HuH-7 (cell line): ENCODE data around the gene ABCA3.
A peak's percentile ranks its signal among the peaks of the same experiment; 100 is the strongest.
"Not testable (repeated sequence)": the region's sequence is repeated elsewhere in the genome, so short reads cannot be mapped to it uniquely, and the experiment has no call there.

Experiments used
- DNase-seq: peaks from one replicate; pipeline ENCODE4 v3.0.0; 2011; ENCODE audit warnings: low spot score

ABCA3 gene

GRCh38 chr16:2340564-2341455 lies at the start of gene ABCA3:
Gene ABCA3, minus strand, starts transcription at chr16:2340728. Its CDS starts 14,262 bp downstream, at chr16:2326466.
- DNase-seq = peak; percentile 94

DNA sequence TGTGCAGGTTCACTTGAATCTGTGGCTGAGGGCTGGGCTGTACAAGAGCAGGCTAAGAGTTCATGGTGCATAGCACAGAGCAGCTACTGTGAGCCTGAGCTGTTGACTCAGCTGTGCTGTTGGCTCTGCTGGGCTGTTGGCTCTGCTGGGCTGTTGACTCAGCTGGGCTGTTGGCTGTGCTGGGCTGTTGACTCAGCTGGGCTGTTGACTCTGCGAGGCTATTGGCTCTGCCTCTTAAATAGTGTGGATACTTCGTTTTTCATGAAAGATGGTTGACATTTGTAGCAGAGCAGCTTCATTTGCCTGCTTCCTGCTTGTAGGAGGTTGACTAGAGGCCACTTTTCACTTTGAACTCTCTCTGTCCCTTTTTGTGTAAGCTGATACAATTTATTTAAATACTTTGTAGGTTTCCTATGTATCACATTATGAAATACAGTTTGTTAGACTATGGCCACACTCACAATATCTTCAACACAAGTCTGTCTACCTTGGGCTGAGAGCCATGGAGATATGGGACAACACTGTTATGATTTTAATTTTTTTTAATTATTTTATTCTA lies 48.4 kb upstream of the ABCA3 start:
- peak; percentile 34 for DNase-seq

GRCh38 chr16:2388139-2388874 lies 47.8 kb upstream of the ABCA3 start:
- DNase-seq = no peak

DNA sequence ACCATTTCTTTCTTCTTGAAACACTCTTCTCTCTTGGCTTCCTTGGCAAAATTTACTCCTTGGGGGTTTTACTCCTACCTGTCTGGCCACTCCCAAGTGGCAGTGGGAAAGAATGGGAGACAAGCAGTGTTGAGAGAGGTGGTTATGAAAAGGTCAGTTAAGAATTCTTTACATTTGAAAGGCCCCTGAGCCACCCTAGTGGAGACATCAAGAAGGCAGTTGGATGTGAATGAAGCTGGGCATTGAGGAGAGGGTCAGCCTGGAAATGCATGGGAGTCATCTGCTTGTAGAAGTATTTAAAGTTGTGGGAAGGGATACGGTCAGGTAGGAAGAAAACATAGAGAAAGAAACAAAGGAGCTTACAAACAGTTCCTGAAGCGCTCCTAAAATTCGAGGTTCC lies 46.5 kb upstream of the ABCA3 start:
- DNase-seq = peak; percentile 25

- DNase-seq = not testable (repeated sequence)
Measured at GRCh38 chr16:2385982-2386381, 45.5 kb upstream of the ABCA3 start.

- DNase-seq = no peak
Measured at GRCh38 chr16:2385190-2385836, 44.8 kb upstream of the ABCA3 start.

GRCh38 chr16:2384426-2384825 lies 43.9 kb upstream of the ABCA3 start:
- DNase-seq = no peak

DNA sequence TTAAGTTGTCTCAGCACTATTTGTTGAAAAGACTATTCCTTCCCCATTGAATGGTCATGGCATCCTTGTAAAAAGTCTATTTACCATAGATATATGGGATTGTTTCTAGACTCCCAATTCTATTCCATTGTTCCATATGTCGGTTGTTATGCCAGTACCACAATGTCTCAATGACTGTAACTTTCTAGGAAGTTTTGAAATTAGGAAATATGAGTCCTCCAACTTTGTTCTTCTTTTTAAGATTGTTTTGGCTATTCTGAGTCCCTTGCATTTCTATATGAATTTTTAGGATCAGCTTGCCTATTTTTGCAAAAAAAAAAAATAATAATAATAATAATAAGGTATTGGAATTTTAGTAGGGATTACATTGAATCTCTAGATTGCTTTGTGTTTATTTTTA lies 43.0 kb upstream of the ABCA3 start:
- DNase-seq = no peak

DNA sequence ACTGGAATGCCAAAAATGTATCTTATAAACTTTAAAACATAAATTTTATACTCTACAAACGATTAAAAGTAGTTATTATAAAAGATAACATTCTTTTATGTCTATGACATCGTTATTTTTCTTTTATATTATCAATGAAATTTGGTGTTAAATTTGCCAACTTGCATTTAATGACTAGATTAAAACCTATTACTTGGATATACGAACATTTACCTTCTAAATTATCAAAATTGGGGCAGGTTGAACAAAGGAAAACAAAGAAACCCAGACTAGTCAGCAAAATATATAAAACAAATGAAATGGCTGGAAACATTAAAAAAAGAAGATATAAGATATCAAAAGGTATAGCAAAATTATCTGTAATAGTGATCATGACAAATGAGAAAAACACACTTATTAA lies 34.1 kb upstream of the ABCA3 start:
- no peak for DNase-seq

- no peak for DNase-seq
Measured at GRCh38 chr16:2373176-2373575, 32.6 kb upstream of the ABCA3 start.

- no peak for DNase-seq
Measured at GRCh38 chr16:2372684-2373083, 32.2 kb upstream of the ABCA3 start.

DNA sequence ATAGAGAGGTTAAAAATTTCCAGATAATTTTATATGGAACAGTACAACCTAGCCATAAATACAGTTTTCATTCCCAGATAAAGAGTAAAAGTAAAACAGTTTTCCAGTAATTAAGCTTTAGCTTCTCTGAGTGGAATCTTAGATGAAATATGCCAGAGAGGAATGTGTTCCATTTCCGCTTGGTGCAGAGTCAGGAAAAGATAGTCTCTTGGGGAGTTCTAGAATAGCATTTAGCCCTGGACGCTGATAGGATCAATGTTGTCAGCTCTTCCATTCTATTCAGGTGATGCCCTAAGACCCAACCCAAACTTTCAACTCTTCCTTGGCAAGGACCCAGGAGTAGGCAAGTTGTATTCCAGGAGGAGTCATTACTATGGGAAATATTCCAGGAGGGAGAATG lies 30.9 kb upstream of the ABCA3 start:
- DNase-seq = no peak

DNA sequence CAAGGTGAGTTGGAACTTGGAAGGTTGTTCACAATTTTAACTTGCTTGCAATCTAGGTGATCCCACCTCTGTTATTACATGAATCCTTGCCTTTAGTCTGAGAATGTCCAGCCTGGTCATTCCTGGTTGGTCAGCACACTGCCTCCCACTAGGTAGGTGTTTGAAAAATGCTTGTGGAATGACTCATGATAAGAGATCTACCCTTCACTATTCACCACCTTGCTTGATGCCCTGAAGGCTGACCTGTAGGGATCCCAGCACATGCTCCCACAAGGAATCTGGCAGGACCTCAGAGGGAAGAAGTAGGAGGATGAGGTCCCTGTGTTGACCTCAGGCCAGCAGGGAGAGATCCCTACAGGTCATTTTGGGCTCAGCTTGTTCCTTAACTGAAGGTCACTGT lies 30.2 kb upstream of the ABCA3 start:
- DNase-seq = no peak

- no peak for DNase-seq
Measured at GRCh38 chr16:2366660-2367309, 26.3 kb upstream of the ABCA3 start.

- DNase-seq = no peak
Measured at GRCh38 chr16:2365397-2366294, 25.1 kb upstream of the ABCA3 start.

- no peak for DNase-seq
Measured at GRCh38 chr16:2364638-2365210, 24.2 kb upstream of the ABCA3 start.

DNA sequence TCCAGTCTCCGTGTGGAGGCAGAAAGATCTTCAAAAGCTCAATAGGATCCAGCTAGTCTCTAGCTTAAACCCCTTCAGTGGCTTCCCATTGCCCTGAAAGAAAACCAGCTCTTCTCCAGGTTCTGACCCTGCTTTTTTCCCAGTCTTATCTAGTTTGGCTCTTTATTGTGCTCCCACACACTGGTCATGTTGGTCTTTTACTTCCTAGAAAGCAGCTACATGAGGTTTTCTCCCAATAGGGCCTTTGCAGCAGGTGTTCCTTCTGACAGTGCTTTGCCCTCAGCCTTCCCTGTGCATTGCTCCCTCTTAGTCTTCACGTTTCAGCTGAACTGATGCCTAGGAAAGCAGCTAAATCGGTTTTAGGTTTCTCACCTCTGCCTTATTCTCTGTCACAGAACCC lies 21.7 kb upstream of the ABCA3 start:
- no peak for DNase-seq

DNA sequence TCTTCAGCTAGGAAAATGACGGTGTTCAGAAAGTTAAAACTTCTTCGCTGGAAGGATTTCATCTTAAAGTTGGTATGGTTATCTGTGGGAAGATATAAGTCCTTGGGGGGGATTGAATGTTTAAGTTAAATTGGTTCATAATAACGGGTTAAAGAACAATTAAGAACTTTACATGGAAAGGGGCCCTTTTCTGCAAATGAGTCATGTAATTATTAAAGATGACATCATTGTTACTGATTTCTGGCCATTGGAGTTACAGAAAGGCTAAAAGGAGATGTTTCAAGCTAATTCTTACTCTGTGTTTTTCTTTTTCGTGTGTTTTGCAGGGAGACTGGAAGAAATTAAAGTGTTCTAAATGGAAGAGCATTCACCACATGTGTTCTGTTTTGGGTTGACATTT lies 20.6 kb upstream of the ABCA3 start:
- no peak for DNase-seq

GRCh38 chr16:2359919-2360318 lies 19.4 kb upstream of the ABCA3 start:
- no peak for DNase-seq

DNA sequence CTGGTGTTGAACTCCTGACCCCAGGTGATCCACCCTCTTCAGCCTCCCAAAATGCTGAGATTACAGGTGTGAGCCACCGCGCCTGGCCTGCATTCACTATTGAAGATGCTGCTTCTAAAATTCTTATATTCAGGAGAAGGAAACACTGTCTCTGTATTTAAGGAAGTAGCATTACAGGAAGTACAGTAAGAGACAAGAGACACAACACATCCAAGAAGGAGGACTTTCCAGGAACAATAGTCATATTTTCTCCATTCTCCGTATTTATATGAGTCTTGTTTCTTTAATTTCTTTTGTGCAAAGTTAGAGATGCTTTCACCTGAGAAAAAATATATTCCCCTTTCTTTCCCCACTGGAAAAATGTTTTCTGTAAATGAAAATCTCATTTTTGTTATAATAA lies 18.3 kb upstream of the ABCA3 start:
- no peak for DNase-seq

DNA sequence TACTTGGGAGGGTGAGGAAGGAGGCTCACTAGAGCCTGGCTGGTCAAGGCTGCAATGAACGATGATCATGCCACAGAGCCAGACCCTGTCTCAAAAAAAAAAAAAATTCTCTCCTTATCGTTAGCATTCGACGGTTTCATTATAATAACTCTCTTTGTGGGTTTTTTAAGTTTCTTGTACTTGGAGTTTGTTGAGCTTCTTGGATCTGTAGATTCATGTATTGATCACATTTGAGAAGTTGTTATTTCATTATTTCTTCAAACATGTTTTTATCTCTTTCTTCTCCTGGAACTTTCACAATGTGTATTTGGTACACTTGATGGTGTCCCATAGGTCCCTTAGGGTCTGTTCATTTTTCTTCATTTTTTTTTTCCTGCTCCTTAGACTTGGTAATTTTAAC lies 16.8 kb upstream of the ABCA3 start:
- no peak for DNase-seq
